Karpas-422 (cell line): Measurements from ENCODE around the gene MAVS. TPM values are rescaled to one million over a fixed set of nuclear protein-coding genes. Genes with fewer than 3 reads are reported as not detected.

ENCODE experiments used
- DNase-seq: peaks from one replicate; pipeline ENCODE4 v3.0.0-alpha.2; 2015
- H2AFZ ChIP-seq: fragments of 200-600 bp; sonication (generic); 2 replicates; pipeline ENCODE4 v1.6.1; 2014; ENCODE audit warnings: antibody characterized with exemption, low read length, mixed read lengths
- H3K27ac ChIP-seq: fragments of 200-600 bp; sonication (generic); 2 replicates; pipeline ENCODE4 v1.5.1; 2014; ENCODE audit warnings: mild to moderate bottlenecking, low read length, moderate library complexity
- H3K27me3 ChIP-seq: fragments of 200-600 bp; sonication (generic); 2 replicates; pipeline ENCODE4 v1.6.1; 2014; ENCODE audit warnings: low read length, mixed read lengths
- H3K36me3 ChIP-seq: fragments of 200-600 bp; sonication (generic); 2 replicates; pipeline ENCODE4 v1.6.1; 2014; ENCODE audit warnings: low read length, mixed read lengths; ENCODE audit not compliant: insufficient read depth
- H3K4me1 ChIP-seq: fragments of 200-600 bp; sonication (generic); 2 replicates; pipeline ENCODE4 v1.6.1; 2014; ENCODE audit warnings: mild to moderate bottlenecking, low read length, mixed read lengths
- H3K4me2 ChIP-seq: fragments of 200-600 bp; sonication (generic); 2 replicates; pipeline ENCODE4 v1.6.1; 2014; ENCODE audit warnings: low read length, low read depth, mild to moderate bottlenecking; ENCODE audit not compliant: poor library complexity, severe bottlenecking
- H3K4me3 ChIP-seq: fragments of 200-600 bp; sonication (generic); 2 replicates; pipeline ENCODE4 v1.5.1; 2014; ENCODE audit warnings: mild to moderate bottlenecking, antibody characterized with exemption, low read length, mixed read lengths
- H3K79me2 ChIP-seq: fragments of 200-600 bp; sonication (generic); 2 replicates; pipeline ENCODE4 v1.6.1; 2014; ENCODE audit warnings: mild to moderate bottlenecking, low read length, mixed read lengths
- H3K9ac ChIP-seq: fragments of 200-600 bp; sonication (generic); 2 replicates; pipeline ENCODE4 v1.6.0; 2014; ENCODE audit warnings: low read length
- H3K9me2 ChIP-seq: fragments of 200-600 bp; sonication (generic), shearing (Covaris generic); replicated peaks from 2 replicates; pipeline ENCODE4 v1.6.0; 2014; ENCODE audit warnings: mild to moderate bottlenecking, low read length, moderate library complexity; ENCODE audit not compliant: insufficient read depth
- H3K9me3 ChIP-seq: fragments of 300-700, 200-600 bp; sonication (generic); 2 replicates; pipeline ENCODE4 v1.6.1; 2014; ENCODE audit warnings: low read length, mixed read lengths
- H4K20me1 ChIP-seq: fragments of 200-600 bp; sonication (generic); 2 replicates; pipeline ENCODE4 v1.6.1; 2014; ENCODE audit warnings: mild to moderate bottlenecking, antibody characterized with exemption, low read length, low read depth; ENCODE audit not compliant: insufficient read depth
- total RNA-seq: library from RNA; depleted of rRNA; stranded (reverse); fragments of >200 nt; shearing (Covaris generic); gene quantifications from 2 replicates; pipeline ENCODE4 v1.2.3, GENCODE V29; 2014; ENCODE audit warnings: low replicate concordance

Gene MAVS
- total RNA-seq, 1 experiment from 2014 or later = 18.4 TPM

- Histone ChIP-seq H3K27ac (no peak overlapping the region), H4K20me1 (no peaks in the 10 kb centered on the region), H3K9me3 (no peaks in the 10 kb centered on the region), H3K4me1 (peaks cover 12% of the 10 kb centered on the region), H3K4me3 (no peak overlapping the region), H3K27me3 (no peaks in the 10 kb centered on the region), H3K4me2 (no peak overlapping the region), H2AFZ (no peak overlapping the region), H3K79me2 (peaks cover 37% of the 10 kb centered on the region), H3K9ac (no peak overlapping the region; the same call in 1 of the 2 replicates), H3K9me2 (no peaks in the 10 kb centered on the region), H3K36me3 (no peaks in the 10 kb centered on the region)
- no peak for DNase-seq
Observed at GRCh38 chr20:3848565-3848964, 1.9 kb downstream of the MAVS start.

- Histone ChIP-seq H3K27me3 (no peaks in the 10 kb centered on the region), H3K4me3 (no peak overlapping the region), H3K4me1 (no peaks in the 10 kb centered on the region), H2AFZ (no peak overlapping the region), H3K4me2 (no peak overlapping the region), H3K36me3 (peaks cover 6% of the 10 kb centered on the region), H4K20me1 (no peaks in the 10 kb centered on the region), H3K79me2 (peaks cover 8% of the 10 kb centered on the region), H3K9me2 (no peaks in the 10 kb centered on the region), H3K27ac (no peak overlapping the region), H3K9ac (no peak overlapping the region), H3K9me3 (no peaks in the 10 kb centered on the region)
- DNase-seq = no peak
Observed at GRCh38 chr20:3854462-3854871, 7.8 kb downstream of the MAVS start.

GRCh38 chr20:3857405-3857804 lies 10.8 kb downstream of the MAVS start:
- H3K27ac ChIP-seq = no peak overlapping the region
- peaks cover 19% of the 10 kb centered on the region for H3K36me3 ChIP-seq
- no peaks in the 10 kb centered on the region for H3K9me3 ChIP-seq
- H3K4me1 ChIP-seq = no peaks in the 10 kb centered on the region
- H4K20me1 ChIP-seq = no peaks in the 10 kb centered on the region
- H3K4me3 ChIP-seq = no peak overlapping the region
- H3K79me2 ChIP-seq = peaks cover 5% of the 10 kb centered on the region; the same call in 1 of the 2 replicates
- no peaks in the 10 kb centered on the region for H3K9me2 ChIP-seq
- H2AFZ ChIP-seq = no peak overlapping the region
- H3K27me3 ChIP-seq = no peaks in the 10 kb centered on the region
- no peak overlapping the region for H3K9ac ChIP-seq
- no peak overlapping the region for H3K4me2 ChIP-seq
- no peak for DNase-seq

GRCh38 chr20:3858689-3859088 lies 12.1 kb downstream of the MAVS start:
- no peak overlapping the region for H3K4me3 ChIP-seq
- H2AFZ ChIP-seq = no peak overlapping the region
- H3K36me3 ChIP-seq = peaks cover 24% of the 10 kb centered on the region
- no peak for DNase-seq
- no peak overlapping the region for H3K9ac ChIP-seq
- H3K27ac ChIP-seq = no peak overlapping the region
- H3K27me3 ChIP-seq = no peaks in the 10 kb centered on the region
- H3K4me1 ChIP-seq = peaks cover 12% of the 10 kb centered on the region
- no peaks in the 10 kb centered on the region; the same call in 1 of the 2 replicates for H4K20me1 ChIP-seq
- no peak overlapping the region for H3K4me2 ChIP-seq
- no peaks in the 10 kb centered on the region for H3K9me3 ChIP-seq
- H3K79me2 ChIP-seq = peaks cover 5% of the 10 kb centered on the region; the same call in 1 of the 2 replicates
- H3K9me2 ChIP-seq = no peaks in the 10 kb centered on the region

GRCh38 chr20:3861191-3861590 lies 14.6 kb downstream of the MAVS start:
- Histone ChIP-seq H3K27me3 (no peaks in the 10 kb centered on the region), H2AFZ (no peak overlapping the region), H3K9me3 (no peaks in the 10 kb centered on the region), H3K4me1 (peaks cover 12% of the 10 kb centered on the region), H3K4me3 (no peak overlapping the region), H3K36me3 (peaks cover 24% of the 10 kb centered on the region), H3K9ac (no peak overlapping the region), H3K4me2 (no peak overlapping the region), H3K9me2 (no peaks in the 10 kb centered on the region), H4K20me1 (no peaks in the 10 kb centered on the region; the same call in 1 of the 2 replicates), H3K27ac (no peak overlapping the region), H3K79me2 (no peaks in the 10 kb centered on the region)
- DNase-seq = no peak

DNA sequence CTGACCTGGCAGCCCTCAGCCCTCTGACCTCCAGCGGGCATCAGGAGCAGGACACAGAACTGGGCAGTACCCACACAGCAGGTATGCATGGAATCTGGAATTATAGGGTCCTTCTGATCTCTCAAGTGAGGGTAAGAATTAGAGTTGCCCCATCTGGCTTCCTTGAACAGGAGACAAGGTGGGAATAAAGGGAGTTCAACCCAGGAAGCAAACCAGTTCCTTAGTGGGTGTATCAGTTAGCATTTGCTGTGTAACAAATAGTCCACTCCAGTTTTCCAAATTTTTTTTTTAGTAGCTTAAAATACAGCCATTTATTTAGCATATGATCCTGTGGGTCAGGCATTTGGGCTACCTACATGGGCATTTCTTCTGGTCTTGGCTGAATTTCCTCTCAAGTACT lies 15.7 kb downstream of the MAVS start:
- H3K4me2 ChIP-seq = no peak overlapping the region
- no peak overlapping the region for H3K4me3 ChIP-seq
- no peak for DNase-seq
- H3K9me3 ChIP-seq = no peaks in the 10 kb centered on the region
- H4K20me1 ChIP-seq = no peaks in the 10 kb centered on the region; the same call in 1 of the 2 replicates
- no peaks in the 10 kb centered on the region for H3K27me3 ChIP-seq
- H3K4me1 ChIP-seq = peaks cover 12% of the 10 kb centered on the region
- H3K9me2 ChIP-seq = no peaks in the 10 kb centered on the region
- peaks cover 23% of the 10 kb centered on the region for H3K36me3 ChIP-seq
- no peak overlapping the region for H3K9ac ChIP-seq
- H3K79me2 ChIP-seq = no peaks in the 10 kb centered on the region
- no peak overlapping the region for H3K27ac ChIP-seq
- no peak overlapping the region for H2AFZ ChIP-seq

- H3K9me3 ChIP-seq = no peaks in the 10 kb centered on the region
Observed at GRCh38 chr20:3863317-3863716, 16.7 kb downstream of the MAVS start.

DNA sequence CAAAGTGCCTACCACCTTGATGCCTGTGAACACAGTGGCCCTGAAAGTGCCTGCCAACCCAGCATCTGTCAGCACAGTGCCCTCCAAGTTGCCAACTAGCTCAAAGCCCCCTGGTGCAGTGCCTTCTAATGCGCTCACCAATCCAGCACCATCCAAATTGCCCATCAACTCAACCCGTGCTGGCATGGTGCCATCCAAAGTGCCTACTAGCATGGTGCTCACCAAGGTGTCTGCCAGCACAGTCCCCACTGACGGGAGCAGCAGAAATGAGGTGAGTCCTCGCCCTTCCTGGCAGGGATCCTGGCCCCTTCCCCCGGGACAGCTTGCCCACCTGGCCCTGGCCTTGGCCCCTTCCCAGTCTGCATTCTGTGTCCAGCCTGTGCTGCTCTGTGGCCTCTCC lies 17.9 kb downstream of the MAVS start:
- no peaks in the 10 kb centered on the region for H3K9me3 ChIP-seq
- H3K4me3 ChIP-seq = no peak overlapping the region
- no peaks in the 10 kb centered on the region; the same call in 1 of the 2 replicates for H4K20me1 ChIP-seq
- peaks cover 12% of the 10 kb centered on the region for H3K4me1 ChIP-seq
- H3K27ac ChIP-seq = no peak overlapping the region
- no peaks in the 10 kb centered on the region for H3K79me2 ChIP-seq
- H2AFZ ChIP-seq = no peak overlapping the region
- H3K9me2 ChIP-seq = no peaks in the 10 kb centered on the region
- no peak overlapping the region for H3K4me2 ChIP-seq
- H3K27me3 ChIP-seq = no peaks in the 10 kb centered on the region
- H3K36me3 ChIP-seq = peaks cover 21% of the 10 kb centered on the region
- no peak overlapping the region for H3K9ac ChIP-seq
- DNase-seq = no peak

More at GRCh38 chr20:3863317-3863716, 16.7 kb downstream of the MAVS start:
- H3K9ac ChIP-seq = no peak overlapping the region
- no peaks in the 10 kb centered on the region for H3K9me2 ChIP-seq
- no peak overlapping the region for H3K27ac ChIP-seq
- no peaks in the 10 kb centered on the region; the same call in 1 of the 2 replicates for H4K20me1 ChIP-seq
- no peaks in the 10 kb centered on the region for H3K27me3 ChIP-seq
- peaks cover 12% of the 10 kb centered on the region for H3K4me1 ChIP-seq
- no peaks in the 10 kb centered on the region for H3K79me2 ChIP-seq
- no peak overlapping the region for H2AFZ ChIP-seq
- peaks cover 21% of the 10 kb centered on the region for H3K36me3 ChIP-seq
- H3K4me2 ChIP-seq = no peak overlapping the region
- peak; percentile 65 for DNase-seq
- no peak overlapping the region for H3K4me3 ChIP-seq
